K562 (cell line): ENCODE measurements around the gene DIPK2A. TPM values are rescaled to one million over a fixed set of nuclear protein-coding genes. Genes with fewer than 3 reads are reported as not detected.

Experiments used
- BRD9 ChIP-seq: fragments of 450-650 bp; IDR thresholded peaks from 2 replicates; pipeline ENCODE4 v1.6.1; 2018; ENCODE audit warnings: low read depth; ENCODE audit not compliant: partially characterized antibody
- CC2D1A ChIP-seq: fragments of 450-650 bp; IDR thresholded peaks from 2 replicates; pipeline ENCODE4 v1.6.1; 2017; ENCODE audit warnings: mild to moderate bottlenecking
- HSF4 ChIP-seq: fragments of 250-450 bp; sonication (Bioruptor Pico); IDR thresholded peaks from 2 replicates; pipeline ENCODE4 v2.1.2; 2022; ENCODE audit warnings: mild to moderate bottlenecking, moderate library complexity, borderline replicate concordance
- NR2F6 ChIP-seq: fragments of 450-650 bp; formaldehyde crosslinking; IDR thresholded peaks from 2 replicates; pipeline ENCODE4 v1.4.0; 2020; ENCODE audit warnings: mild to moderate bottlenecking
- PATZ1 ChIP-seq: fragments of 250-450 bp; sonication (Bioruptor Pico); IDR thresholded peaks from 2 replicates; pipeline ENCODE4 v1.5.0; 2020; ENCODE audit warnings: mild to moderate bottlenecking, borderline replicate concordance
- PHB2 ChIP-seq: fragments of 450-650 bp; IDR thresholded peaks from 2 replicates; pipeline ENCODE4 v1.6.1; 2017; ENCODE audit warnings: low read depth
- RHOXF2B ChIP-seq: fragments of 250-450 bp; sonication (Bioruptor Pico); conservative IDR thresholded peaks from 2 replicates; pipeline ENCODE4 v1.5.1; 2021
- RREB1 ChIP-seq: fragments of 250-450 bp; sonication (Bioruptor Pico); IDR thresholded peaks from 2 replicates; pipeline ENCODE4 v1.4.0; 2020
- SETDB1 ChIP-seq: IDR thresholded peaks from one replicate; pipeline ENCODE4 v1.6.1; 2012; ENCODE audit warnings: low read length, control low read depth, inconsistent platforms
- ZBTB43 ChIP-seq: sonication (generic); formaldehyde crosslinking; IDR thresholded peaks from 2 replicates; pipeline ENCODE4 v1.8.0; 2023; ENCODE audit warnings: mild to moderate bottlenecking, missing genetic modification reagents
- ZNF217 ChIP-seq: sonication (generic); formaldehyde crosslinking; IDR thresholded peaks from 2 replicates; pipeline ENCODE4 v1.8.0; 2022; ENCODE audit warnings: mild to moderate bottlenecking, missing genetic modification reagents
- ZNF239 ChIP-seq: fragments of 250-450 bp; sonication (Bioruptor Pico); IDR thresholded peaks from 2 replicates; pipeline ENCODE4 v1.4.0; 2020; ENCODE audit warnings: mild to moderate bottlenecking
- polyA plus RNA-seq, 8 experiments: library from polyadenylated mRNA; depleted of rRNA in 4 of 8; stranded (reverse) in 5 of 8; unstranded in 3 of 8; fragments of >200 nt; fragmentation: Nextera tagmentation in 2 of 8; fragmentation: Illumina TruSeq in 1 of 8; extraction: Ambion mirVana in 2 of 8; extraction: Trizol in 1 of 8; gene quantifications; 2 replicates each; pipeline versions ENCODE4 v1.2.1 to v1.2.3, GENCODE V29; 2011 to 2014; ENCODE audit warnings: inconsistent platforms in 1 of 8, missing spikeins in 1 of 8
- total RNA-seq, 7 experiments: library from RNA; depleted of rRNA in 6 of 7; stranded (reverse); fragments of >200 nt in 6 of 7; fragmentation: Illumina TruSeq in 2 of 7; extraction: Trizol in 2 of 7; gene quantifications; 2 replicates each; pipeline versions ENCODE4 v1.2.1 to v1.2.3, GENCODE V29; 2011 to 2021; ENCODE audit warnings: low replicate concordance in 1 of 7
- TF ChIP-seq, protein P1 (sequence below): fragments of 450-650 bp; IDR thresholded peaks from 2 replicates; pipeline ENCODE4 v1.6.1; 2016; ENCODE audit warnings: missing biosample characterization, missing genetic modification characterization
- TF ChIP-seq, protein P2 (sequence below): sonication (generic); formaldehyde crosslinking; IDR thresholded peaks from 2 replicates; pipeline ENCODE4 v1.8.1; 2023; ENCODE audit warnings: mild to moderate bottlenecking, missing genetic modification reagents
- TF ChIP-seq, protein P3 (sequence below): fragments of 250-450 bp; sonication (Bioruptor Pico); IDR thresholded peaks from 2 replicates; pipeline ENCODE4 v1.6.1; 2021; ENCODE audit warnings: mild to moderate bottlenecking

DIPK2A gene
- total and polyA plus RNA-seq, 9 of the 15 experiments (the other 6 are each of a cell fraction or from before 2014, with no cell fraction given): 3.3 to 15.7 (median 7.8) TPM

DNA sequence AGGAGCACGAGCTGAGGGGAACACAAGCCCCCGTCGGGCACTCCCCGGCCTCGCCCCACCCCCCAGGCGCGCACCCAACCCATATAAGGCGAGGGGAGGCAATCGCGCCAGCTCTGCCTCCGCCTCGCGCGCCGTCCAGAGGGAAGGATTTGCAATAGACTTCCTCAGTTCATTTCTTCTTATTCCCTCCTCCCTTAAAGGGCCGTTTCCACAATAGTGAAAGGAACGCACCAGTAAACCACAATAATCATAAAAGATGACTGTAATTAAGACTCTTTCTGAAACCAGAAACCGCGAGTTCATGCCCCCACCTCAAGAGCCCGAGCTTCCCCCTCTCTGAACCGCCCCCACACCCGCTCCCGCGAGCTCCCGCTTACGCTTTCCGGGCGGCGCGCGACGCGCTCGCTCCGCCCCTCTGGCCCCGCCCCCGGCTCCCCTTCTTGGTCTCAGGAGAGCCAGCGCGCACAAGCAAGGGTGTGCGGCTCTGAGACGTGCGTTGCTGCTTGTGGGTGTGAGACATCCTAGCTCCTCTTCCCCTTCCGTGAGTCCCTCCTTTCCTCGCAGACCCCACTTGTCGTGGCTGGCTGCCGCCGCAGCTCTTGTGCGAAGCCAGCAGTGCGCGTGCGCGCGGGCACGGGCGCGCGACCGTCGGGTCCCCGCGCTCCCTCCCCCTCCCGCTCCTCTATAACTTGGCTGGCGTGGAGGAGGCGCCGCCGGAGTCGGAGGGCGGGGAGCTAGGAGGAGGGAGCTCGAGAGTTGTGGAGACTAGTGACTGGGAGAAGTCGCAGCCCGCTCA, at the start of gene DIPK2A (continued):
- TF ChIP-seq PATZ1 (CRISPR knock-in tag): no peak
- TF ChIP-seq ZNF217 (CRISPR knock-in tag): no peak
- TF ChIP-seq, protein P1, sequence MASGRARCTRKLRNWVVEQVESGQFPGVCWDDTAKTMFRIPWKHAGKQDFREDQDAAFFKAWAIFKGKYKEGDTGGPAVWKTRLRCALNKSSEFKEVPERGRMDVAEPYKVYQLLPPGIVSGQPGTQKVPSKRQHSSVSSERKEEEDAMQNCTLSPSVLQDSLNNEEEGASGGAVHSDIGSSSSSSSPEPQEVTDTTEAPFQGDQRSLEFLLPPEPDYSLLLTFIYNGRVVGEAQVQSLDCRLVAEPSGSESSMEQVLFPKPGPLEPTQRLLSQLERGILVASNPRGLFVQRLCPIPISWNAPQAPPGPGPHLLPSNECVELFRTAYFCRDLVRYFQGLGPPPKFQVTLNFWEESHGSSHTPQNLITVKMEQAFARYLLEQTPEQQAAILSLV: no peak
- no peak for TF ChIP-seq SETDB1
- TF ChIP-seq HSF4 (CRISPR knock-in tag): no peak
- no peak for TF ChIP-seq CC2D1A
- TF ChIP-seq, protein P2, sequence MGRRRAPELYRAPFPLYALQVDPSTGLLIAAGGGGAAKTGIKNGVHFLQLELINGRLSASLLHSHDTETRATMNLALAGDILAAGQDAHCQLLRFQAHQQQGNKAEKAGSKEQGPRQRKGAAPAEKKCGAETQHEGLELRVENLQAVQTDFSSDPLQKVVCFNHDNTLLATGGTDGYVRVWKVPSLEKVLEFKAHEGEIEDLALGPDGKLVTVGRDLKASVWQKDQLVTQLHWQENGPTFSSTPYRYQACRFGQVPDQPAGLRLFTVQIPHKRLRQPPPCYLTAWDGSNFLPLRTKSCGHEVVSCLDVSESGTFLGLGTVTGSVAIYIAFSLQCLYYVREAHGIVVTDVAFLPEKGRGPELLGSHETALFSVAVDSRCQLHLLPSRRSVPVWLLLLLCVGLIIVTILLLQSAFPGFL (CRISPR knock-in tag): no peak
- no peak for TF ChIP-seq BRD9
- TF ChIP-seq PHB2: no peak
- no peak for TF ChIP-seq RHOXF2B (CRISPR knock-in tag)
- TF ChIP-seq, protein P3, sequence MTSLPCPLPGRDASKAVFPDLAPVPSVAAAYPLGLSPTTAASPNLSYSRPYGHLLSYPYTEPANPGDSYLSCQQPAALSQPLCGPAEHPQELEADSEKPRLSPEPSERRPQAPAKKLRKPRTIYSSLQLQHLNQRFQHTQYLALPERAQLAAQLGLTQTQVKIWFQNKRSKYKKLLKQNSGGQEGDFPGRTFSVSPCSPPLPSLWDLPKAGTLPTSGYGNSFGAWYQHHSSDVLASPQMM (CRISPR knock-in tag): no peak
- TF ChIP-seq NR2F6: 0 out of 2 replicates have a peak, but pooled peaks have one; percentile 35
- 0 out of 2 replicates have a peak, but pooled peaks have one; percentile 15 for TF ChIP-seq ZNF239 (CRISPR knock-in tag)
- TF ChIP-seq RREB1: 0 out of 2 replicates have a peak, but pooled peaks have one; percentile 19
- no peak for TF ChIP-seq ZBTB43 (CRISPR knock-in tag)
